Colonic mucosa (tissue), 4 donors: Measurements from ENCODE around the gene MAP3K14. TPM values are rescaled to one million over a fixed set of nuclear protein-coding genes. Genes with fewer than 3 reads are reported as not detected.

Experiments used
- DNase-seq: peaks from one replicate; pipeline ENCODE4 v3.0.0-alpha.2; 2020
- H3K27ac ChIP-seq: fragments of 200-600 bp; one replicate; pipeline ENCODE4 v1.8.0; 2021
- H3K27me3 ChIP-seq: fragments of 200-600 bp; one replicate; pipeline ENCODE4 v1.8.0; 2021
- H3K36me3 ChIP-seq: fragments of 200-600 bp; one replicate; pipeline ENCODE4 v1.8.0; 2021
- H3K4me1 ChIP-seq: fragments of 200-600 bp; one replicate; pipeline ENCODE4 v1.8.0; 2021; ENCODE audit warnings: mild to moderate bottlenecking
- H3K4me3 ChIP-seq: fragments of 200-600 bp; one replicate; pipeline ENCODE4 v1.8.0; 2021
- H3K9ac ChIP-seq, 2 donors: one replicate each; pipeline ENCODE4 v1.7.0; 2013; ENCODE audit warnings: control low read depth in 2 of 2, low read depth in 2 of 2, low read length in 2 of 2
- H3K9me3 ChIP-seq: fragments of 200-600 bp; one replicate; pipeline ENCODE4 v1.8.0; 2021
- CTCF ChIP-seq: fragments of 200-600 bp; IDR thresholded peaks from one replicate; pipeline ENCODE4 v1.8.0; 2022; ENCODE audit warnings: antibody characterized with exemption, mild to moderate bottlenecking
- intact Hi-C: fragments of 100-400 bp; cut with DNase I; formaldehyde crosslinking; loops from one replicate; pipeline ENCODE4 v1.14.1; 2022
- total RNA-seq, 2 donors: library from RNA; stranded (reverse); fragmentation: NEBNext Ultra II Directional in 1 of 2; extraction: Animal tissue kit (Norgen Biotek cat#: 25700) in 1 of 2; gene quantifications; one replicate each; pipeline ENCODE4 v1.2.1, GENCODE V29; 2021
- donor health status: healthy.
- donor health status: DM: no; HTN: no; CAD: no.
- donor health status: DM: no; HTN: no; CAD: no.

Gene MAP3K14
- total RNA-seq, 2 donors from 2014 or later, result 11.1 to 15.0 TPM

DNA sequence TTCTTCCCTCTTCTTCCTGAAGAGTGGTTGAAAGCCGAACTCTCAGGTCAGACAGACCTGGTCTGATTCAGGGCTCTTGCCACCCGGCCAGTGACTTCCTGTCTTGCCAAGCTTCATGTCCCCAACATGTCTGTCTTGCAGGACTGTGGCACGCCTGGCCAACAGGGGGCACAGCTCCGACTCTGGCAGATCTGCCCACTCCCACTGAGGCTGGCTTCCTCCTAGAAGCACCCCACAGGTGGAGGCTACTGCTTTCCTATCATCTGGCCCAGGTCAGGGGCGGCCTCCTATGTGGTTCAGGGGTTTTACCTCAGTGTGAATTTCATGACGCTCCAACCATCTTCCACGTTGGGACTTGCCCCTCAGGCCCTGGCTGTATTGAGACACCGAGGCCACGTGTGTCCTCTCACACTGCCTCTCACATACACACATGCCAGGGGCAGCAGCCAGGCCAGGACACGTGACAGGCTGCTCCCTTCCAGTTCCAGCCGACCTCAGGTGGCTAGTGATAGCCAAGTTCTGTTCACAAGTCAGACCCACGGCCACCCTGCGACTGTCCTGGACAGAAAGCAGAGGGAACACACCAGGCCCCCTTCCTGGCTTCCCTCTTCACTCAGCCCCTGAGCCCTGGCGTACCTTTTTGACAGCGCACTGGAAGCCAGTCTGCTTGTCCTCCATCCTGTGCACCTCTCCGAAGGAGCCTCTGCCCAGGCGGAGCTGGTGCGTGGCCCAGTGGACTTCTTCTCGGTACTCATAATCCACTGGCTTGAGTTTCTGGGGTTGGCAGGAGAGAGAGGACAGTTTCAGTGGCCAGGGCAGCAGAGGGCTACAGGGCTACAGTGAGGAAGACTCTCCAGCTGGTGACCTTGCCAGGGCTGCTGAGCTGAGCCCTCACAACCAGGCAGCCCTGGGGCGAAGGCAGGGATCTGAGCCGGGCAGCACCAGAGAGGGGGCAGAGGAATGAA, 32.4 kb downstream of the MAP3K14 start:
- Histone ChIP-seq H3K36me3 (peaks cover 24% of the 10 kb centered on the region), H3K4me3 (no peak overlapping the region), H3K27ac (no peak overlapping the region), H3K9me3 (no peaks in the 10 kb centered on the region), H3K4me1 (no peaks in the 10 kb centered on the region), H3K27me3 (no peaks in the 10 kb centered on the region), H3K9ac (no peak overlapping the region)
- no peak for TF ChIP-seq CTCF
- no peak for DNase-seq
- intact Hi-C loops, result no loop called here

DNA sequence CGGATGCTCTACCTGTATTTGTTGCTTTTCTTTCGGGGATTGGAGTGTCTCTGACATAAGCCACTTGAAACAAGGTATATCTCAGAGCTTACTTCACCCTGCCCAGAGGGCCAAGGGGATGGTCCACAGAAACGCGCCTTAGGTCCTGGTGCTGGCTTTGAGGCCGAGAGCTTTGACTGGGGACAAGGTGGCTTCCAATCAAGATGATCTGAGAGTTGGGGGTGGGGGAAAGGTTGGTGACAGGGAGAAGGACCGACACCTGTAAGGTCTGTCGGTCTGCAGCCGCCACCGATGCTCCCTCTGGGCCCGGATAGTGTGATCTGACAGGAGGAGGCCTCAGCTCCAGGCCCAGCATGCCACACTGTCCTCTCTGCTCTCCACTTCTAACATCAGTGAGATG, 33.1 kb downstream of the MAP3K14 start:
- DNase-seq, result no peak
- no peaks in the 10 kb centered on the region for H3K9me3 ChIP-seq
- H3K9ac ChIP-seq, result peak overlapping the region in 1 of 2 donors; percentile 4
- intact Hi-C loops, result no loop called here
- peaks cover 16% of the 10 kb centered on the region for H3K36me3 ChIP-seq
- no peaks in the 10 kb centered on the region for H3K4me1 ChIP-seq
- no peak overlapping the region for H3K4me3 ChIP-seq
- no peak for TF ChIP-seq CTCF
- H3K27me3 ChIP-seq, result no peaks in the 10 kb centered on the region
- no peak overlapping the region for H3K27ac ChIP-seq

GRCh38 chr17:45282683-45283644, 33.9 kb downstream of the MAP3K14 start:
- intact Hi-C loops, result no loop called here
- Histone ChIP-seq H3K27ac (no peak overlapping the region), H3K4me1 (no peaks in the 10 kb centered on the region), H3K4me3 (no peak overlapping the region), H3K9me3 (no peaks in the 10 kb centered on the region), H3K9ac (no peak overlapping the region), H3K27me3 (no peaks in the 10 kb centered on the region), H3K36me3 (peaks cover 16% of the 10 kb centered on the region)
- no peak for DNase-seq
- no peak for TF ChIP-seq CTCF

- Histone ChIP-seq H3K4me1 (peaks cover 5% of the 10 kb centered on the region), H3K9me3 (no peaks in the 10 kb centered on the region), H3K9ac (no peak overlapping the region), H3K27me3 (no peaks in the 10 kb centered on the region), H3K4me3 (no peak overlapping the region), H3K36me3 (peaks cover 10% of the 10 kb centered on the region), H3K27ac (no peak overlapping the region)
- no peak for DNase-seq
- no peak for TF ChIP-seq CTCF
- intact Hi-C loops, result no loop called here
Measured at GRCh38 chr17:45279898-45280297, 36.9 kb downstream of the MAP3K14 start.

DNA sequence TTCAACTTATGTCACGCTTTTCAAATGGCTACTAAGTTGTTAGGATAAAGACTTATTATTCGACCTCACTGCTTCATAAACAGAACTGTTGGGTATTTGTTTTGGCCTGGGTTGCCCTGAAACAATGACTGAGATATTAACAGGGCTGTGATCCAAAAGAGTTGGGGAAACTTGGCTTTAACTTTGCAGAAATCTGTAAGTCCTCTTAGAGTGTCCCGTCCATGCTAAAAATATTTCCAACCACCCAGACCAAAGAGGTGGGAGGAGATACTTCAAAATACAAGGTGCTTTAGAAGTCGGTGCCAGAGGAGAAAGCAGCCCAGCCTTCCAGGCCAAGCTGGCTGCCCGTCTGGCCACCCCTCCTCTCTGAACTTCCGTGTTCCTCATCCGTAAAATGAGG, 38.8 kb downstream of the MAP3K14 start:
- intact Hi-C loops, result loop anchor here (1.0 kb wide), 1 partner anchor 107 kb away; no protein-coding TSS in a partner anchor
- H3K27ac ChIP-seq, result no peak overlapping the region
- no peak overlapping the region for H3K4me3 ChIP-seq
- no peaks in the 10 kb centered on the region for H3K27me3 ChIP-seq
- no peak for DNase-seq
- no peak for TF ChIP-seq CTCF
- H3K36me3 ChIP-seq, result peaks cover 9% of the 10 kb centered on the region
- peaks cover 5% of the 10 kb centered on the region for H3K4me1 ChIP-seq
- no peaks in the 10 kb centered on the region for H3K9me3 ChIP-seq
- no peak overlapping the region for H3K9ac ChIP-seq
